Upper lobe of left lung (tissue), 4 donors: Measurements from ENCODE around the gene MUL1.
"Not testable (repeated sequence)": the region's sequence is repeated elsewhere in the genome, so short reads cannot be mapped to it uniquely, and the experiment has no call there.

ENCODE experiments used
- CTCF ChIP-seq, 6 experiments: fragments of 450-650 bp in 4 of 6; fragments of 200-600 bp in 2 of 6; sonication (generic) in 2 of 6; IDR thresholded peaks; one replicate each; pipeline ENCODE4 v1.5.1; 2016 to 2019; ENCODE audit warnings: antibody characterized with exemption in 6 of 6
- EP300 ChIP-seq, 4 donors: sonication (generic); formaldehyde crosslinking; IDR thresholded peaks; one replicate each; pipeline ENCODE4 v1.5.1; 2017; ENCODE audit warnings: antibody characterized with exemption in 4 of 4, control low read depth in 2 of 4
- POLR2AphosphoS5 ChIP-seq, 2 donors: sonication (generic); formaldehyde crosslinking; IDR thresholded peaks; one replicate each; pipeline ENCODE4 v1.5.1; 2017; ENCODE audit warnings: antibody characterized with exemption in 2 of 2

- TF ChIP-seq CTCF, POLR2AphosphoS5, EP300 (IDR thresholded peaks at IDR 0.05): not testable (repeated sequence)
Observed at GRCh38 chr1:20519609-20520262, 11.8 kb upstream of the MUL1 start.
